ENCODE data around the gene CHRNB2.

GRCh38 chr1:154565876-154566275 is 1.7 kb upstream of the CHRNB2 start:
- TF ChIP-seq CTCF (IDR thresholded peaks at IDR 0.05) (no peak), REST (IDR thresholded peaks at IDR 0.05; ENCODE audit: insufficient read depth in 1 of 2, low read depth in 2 of 2, low read length in 1 of 2) (no peak), POLR2AphosphoS5 (IDR thresholded peaks at IDR 0.05; ENCODE audit: low read depth, low read length) (no peak)

Data from Panc1 (cell line).